PC-3 (cell line): ENCODE results near the gene TRIM38. TPM values are rescaled to one million over a fixed set of nuclear protein-coding genes. Genes with fewer than 3 reads are reported as not detected.
A peak's percentile ranks its signal among the peaks of the same experiment; 100 is the strongest.

ENCODE experiments used
- ATAC-seq: fragments of 200-7000 bp; cut with Tn5 transposase; 2 replicates; pipeline ENCODE4 v1.9.1; 2020; ENCODE audit warnings: mild to moderate bottlenecking, moderate library complexity
- BruUV-seq: library from RNA; stranded (reverse); fragments of 400-500 nt; replicated peaks from 2 replicates; lab custom pipeline; 2021; lab: Mats Ljungman, UMichigan
- CTCF ChIA-PET: fragments of 300-600 bp; sonication (Branson Sonifier 250); formaldehyde crosslinking; loops from one replicate; lab custom pipeline; 2022; ENCODE audit warnings: antibody characterized with exemption; lab: Charles Lee
- POLR2A ChIA-PET: fragments of 300-600 bp; sonication (Branson Sonifier 250); formaldehyde crosslinking; loops from one replicate; lab custom pipeline; 2022; ENCODE audit warnings: antibody characterized with exemption; ENCODE audit not compliant: unreplicated experiment; lab: Charles Lee
- DNase-seq: peaks from one replicate; pipeline ENCODE4 v3.0.0-alpha.2; 2015
- H2AFZ ChIP-seq: fragments of 300-600 bp; sonication (generic); 2 replicates; pipeline ENCODE4 v1.6.0; 2016; ENCODE audit warnings: antibody characterized with exemption, low read length
- H3F3A ChIP-seq: fragments of 300-600 bp; sonication (generic); one replicate; pipeline ENCODE4 v1.6.0; 2017; ENCODE audit warnings: antibody characterized with exemption, low read length, control low read depth, mild to moderate bottlenecking; ENCODE audit not compliant: unreplicated experiment
- H3K27ac ChIP-seq: fragments of 300-600 bp; sonication (generic); 2 replicates; pipeline ENCODE4 v1.5.1; 2016; ENCODE audit warnings: mild to moderate bottlenecking, low read length
- H3K27me3 ChIP-seq: fragments of 300-600 bp; sonication (generic); 2 replicates; pipeline ENCODE4 v1.6.1; 2016; ENCODE audit warnings: low read length, mixed read lengths
- H3K36me3 ChIP-seq: fragments of 300-600 bp; sonication (generic); 2 replicates; pipeline ENCODE4 v1.6.1; 2016; ENCODE audit warnings: low read depth, mixed run types, low read length, mixed read lengths
- H3K4me1 ChIP-seq: fragments of 300-600 bp; sonication (generic); 2 replicates; pipeline ENCODE4 v1.5.1; 2016; ENCODE audit warnings: low read length; ENCODE audit not compliant: insufficient read depth
- H3K4me2 ChIP-seq: fragments of 300-600 bp; sonication (generic); 2 replicates; pipeline ENCODE4 v1.6.0; 2016; ENCODE audit warnings: low read length
- H3K4me3 ChIP-seq: fragments of 300-600 bp; sonication (generic); 2 replicates; pipeline ENCODE4 v1.5.1; 2016; ENCODE audit warnings: mild to moderate bottlenecking, low read length, mixed read lengths
- H3K79me2 ChIP-seq: fragments of 300-600 bp; sonication (generic); 2 replicates; pipeline ENCODE4 v1.6.1; 2017; ENCODE audit warnings: low read length, mixed read lengths
- H3K9ac ChIP-seq: fragments of 300-600 bp; sonication (generic); 2 replicates; pipeline ENCODE4 v1.6.0; 2016; ENCODE audit warnings: mild to moderate bottlenecking, low read length
- H3K9me2 ChIP-seq: fragments of 300-600 bp; sonication (generic); replicated peaks from 2 replicates; pipeline ENCODE4 v1.6.1; 2016; ENCODE audit warnings: mixed run types, low read length, mixed read lengths
- H3K9me3 ChIP-seq: fragments of 300-600 bp; sonication (generic); 2 replicates; pipeline ENCODE4 v1.6.1; 2016; ENCODE audit warnings: low read length, mixed read lengths
- H4K20me1 ChIP-seq: fragments of 300-600 bp; sonication (generic); 2 replicates; pipeline ENCODE4 v1.6.1; 2016; ENCODE audit warnings: low read length, mixed read lengths
- CTCF ChIP-seq: fragments of 300-600 bp; sonication (generic); conservative IDR thresholded peaks from 2 replicates; pipeline ENCODE4 v1.5.1; 2017; ENCODE audit warnings: antibody characterized with exemption, low read depth, mild to moderate bottlenecking, low read length
- EZH2 ChIP-seq: fragments of 300-600 bp; sonication (generic); IDR thresholded peaks from one replicate; pipeline ENCODE4 v1.6.1; 2017; ENCODE audit warnings: antibody characterized with exemption, mild to moderate bottlenecking, low read length; ENCODE audit not compliant: unreplicated experiment
- EZH2phosphoT487 ChIP-seq: fragments of 300-600 bp; sonication (generic); IDR thresholded peaks from 2 replicates; pipeline ENCODE4 v1.6.1; 2018; ENCODE audit warnings: mild to moderate bottlenecking, antibody characterized with exemption, low read length, borderline replicate concordance
- intact Hi-C: fragments of 100-400 bp; cut with micrococcal nuclease; formaldehyde crosslinking; loops from 2 replicates; pipeline ENCODE4 v1.9.0; 2023
- total RNA-seq: library from RNA; depleted of rRNA; stranded (reverse); fragments of >200 nt; gene quantifications from 2 replicates; pipeline ENCODE4 v1.2.3, GENCODE V29; 2014

The TRIM38 gene
- total RNA-seq, 1 experiment from 2014 or later = 5.6 TPM

- ChIA-PET CTCF (interaction anchor here (0.6 kb wide), 1 partner anchor 300 kb away, joined by 3 read pairs; no protein-coding TSS in a partner anchor), POLR2A (interaction anchor here (0.6 kb wide), 1 partner anchor 1783 kb away, joined by 3 read pairs; no protein-coding TSS in a partner anchor)
- no peaks in the 10 kb centered on the region for H3K9me3 ChIP-seq
- no peaks in the 10 kb centered on the region for H3F3A ChIP-seq
- H3K9me2 ChIP-seq = no peaks in the 10 kb centered on the region
- peaks cover 4% of the 10 kb centered on the region; the same call in 1 of the 2 replicates for H4K20me1 ChIP-seq
- peak overlapping the region; percentile 55 for H3K4me2 ChIP-seq
- no peak for TF ChIP-seq EZH2phosphoT487
- no peak for TF ChIP-seq EZH2
- H3K79me2 ChIP-seq = no peaks in the 10 kb centered on the region
- H3K4me3 ChIP-seq = 0 out of 2 replicates have a peak overlapping the region, but pooled peaks have one; percentile 10
- peak; percentile 92 for DNase-seq
- ATAC-seq = peak; percentile 95
- no peak overlapping the region for H2AFZ ChIP-seq
- BruUV-seq = no TSS peak
- peaks cover 54% of the 10 kb centered on the region for H3K36me3 ChIP-seq
- H3K27me3 ChIP-seq = no peaks in the 10 kb centered on the region
- no peak overlapping the region for H3K9ac ChIP-seq
- H3K27ac ChIP-seq = peak overlapping the region; percentile 58
- intact Hi-C loops = loop anchor here (1.0 kb wide), 1 partner anchor 9 kb away; the partner anchor contains the start of gene TRIM38
- H3K4me1 ChIP-seq = peaks cover 22% of the 10 kb centered on the region
Measured at GRCh38 chr6:25971187-25971821, 8.7 kb downstream of the TRIM38 start.

DNA sequence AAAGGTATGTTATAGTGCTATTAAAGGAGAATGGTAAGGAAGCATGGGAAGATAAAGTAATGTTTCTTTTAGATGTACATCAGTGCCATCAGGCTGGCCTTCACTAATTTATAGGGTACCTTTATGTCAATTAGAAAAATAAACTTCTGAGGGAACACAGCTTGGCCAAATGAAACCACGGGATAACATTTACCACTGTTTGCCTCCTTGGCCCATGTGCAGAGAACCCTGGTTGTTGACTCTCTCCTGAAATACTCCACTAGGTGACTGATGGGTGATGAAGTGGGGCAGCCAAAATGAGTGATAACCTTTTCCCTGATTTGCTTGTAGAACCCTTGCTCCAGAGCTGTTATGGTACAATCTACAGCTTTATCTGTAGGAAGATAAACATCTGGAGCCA, 9.5 kb downstream of the TRIM38 start:
- ATAC-seq = no peak
- intact Hi-C loops = no loop called here
- POLR2A ChIA-PET = no interaction called here

DNA sequence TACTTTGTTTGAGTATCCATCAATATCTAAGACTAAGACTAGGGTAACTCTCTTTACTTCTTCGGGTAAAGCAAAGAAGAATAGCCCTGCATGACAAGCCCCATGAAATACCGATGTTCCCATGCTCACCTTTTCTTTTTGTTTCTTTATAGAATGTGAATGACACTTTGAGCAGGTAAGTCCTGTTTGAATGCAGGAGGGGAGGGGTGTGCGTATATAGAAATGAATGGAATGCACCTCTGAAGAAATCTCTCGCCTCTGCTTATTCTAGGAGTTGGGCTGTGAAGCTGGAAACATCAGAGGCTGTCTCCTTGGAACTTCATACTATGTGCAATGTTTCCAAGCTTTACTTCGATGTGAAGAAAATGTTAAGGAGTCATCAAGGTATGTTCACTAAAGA, 10.3 kb downstream of the TRIM38 start:
- ATAC-seq (no peak), DNase-seq (no peak)
- Histone ChIP-seq H3K4me3 (no peak overlapping the region), H3K9me3 (no peaks in the 10 kb centered on the region), H3F3A (no peaks in the 10 kb centered on the region), H3K27me3 (no peaks in the 10 kb centered on the region), H3K4me2 (no peak overlapping the region), H4K20me1 (peaks cover 4% of the 10 kb centered on the region; the same call in 1 of the 2 replicates), H3K9ac (no peak overlapping the region), H2AFZ (no peak overlapping the region), H3K79me2 (no peaks in the 10 kb centered on the region), H3K9me2 (no peaks in the 10 kb centered on the region), H3K4me1 (peaks cover 22% of the 10 kb centered on the region), H3K36me3 (peaks cover 48% of the 10 kb centered on the region), H3K27ac (no peak overlapping the region)
- intact Hi-C loops = no loop called here
- no peak for TF ChIP-seq CTCF
- TF ChIP-seq EZH2 = no peak
- no peak for TF ChIP-seq EZH2phosphoT487
- no TSS peak for BruUV-seq
- ChIA-PET POLR2A (no interaction called here), CTCF (no interaction called here)

More for the DNA sequence above, 9.5 kb downstream of the TRIM38 start:
- TF ChIP-seq EZH2phosphoT487 = no peak
- Histone ChIP-seq H2AFZ (no peak overlapping the region), H3K4me2 (peak overlapping the region; percentile 55; the same call in 1 of the 2 replicates), H3K4me3 (no peak overlapping the region), H4K20me1 (peaks cover 4% of the 10 kb centered on the region; the same call in 1 of the 2 replicates), H3K79me2 (no peaks in the 10 kb centered on the region), H3K36me3 (peaks cover 50% of the 10 kb centered on the region), H3K27me3 (no peaks in the 10 kb centered on the region), H3K9ac (no peak overlapping the region), H3K27ac (no peak overlapping the region), H3K9me3 (no peaks in the 10 kb centered on the region), H3K4me1 (peaks cover 22% of the 10 kb centered on the region), H3F3A (no peaks in the 10 kb centered on the region), H3K9me2 (no peaks in the 10 kb centered on the region)
- CTCF ChIA-PET = no interaction called here
- BruUV-seq = no TSS peak
- no peak for DNase-seq
